GM15510 (cell line): Measurements from ENCODE around the gene LOXL1.

Experiments used
- POLR2A ChIP-seq: IDR thresholded peaks from 3 replicates; pipeline ENCODE4 v1.6.1; 2011; ENCODE audit warnings: borderline replicate concordance; ENCODE audit not compliant: insufficient read length; ENCODE audit errors: extremely low read depth

Gene LOXL1

DNA sequence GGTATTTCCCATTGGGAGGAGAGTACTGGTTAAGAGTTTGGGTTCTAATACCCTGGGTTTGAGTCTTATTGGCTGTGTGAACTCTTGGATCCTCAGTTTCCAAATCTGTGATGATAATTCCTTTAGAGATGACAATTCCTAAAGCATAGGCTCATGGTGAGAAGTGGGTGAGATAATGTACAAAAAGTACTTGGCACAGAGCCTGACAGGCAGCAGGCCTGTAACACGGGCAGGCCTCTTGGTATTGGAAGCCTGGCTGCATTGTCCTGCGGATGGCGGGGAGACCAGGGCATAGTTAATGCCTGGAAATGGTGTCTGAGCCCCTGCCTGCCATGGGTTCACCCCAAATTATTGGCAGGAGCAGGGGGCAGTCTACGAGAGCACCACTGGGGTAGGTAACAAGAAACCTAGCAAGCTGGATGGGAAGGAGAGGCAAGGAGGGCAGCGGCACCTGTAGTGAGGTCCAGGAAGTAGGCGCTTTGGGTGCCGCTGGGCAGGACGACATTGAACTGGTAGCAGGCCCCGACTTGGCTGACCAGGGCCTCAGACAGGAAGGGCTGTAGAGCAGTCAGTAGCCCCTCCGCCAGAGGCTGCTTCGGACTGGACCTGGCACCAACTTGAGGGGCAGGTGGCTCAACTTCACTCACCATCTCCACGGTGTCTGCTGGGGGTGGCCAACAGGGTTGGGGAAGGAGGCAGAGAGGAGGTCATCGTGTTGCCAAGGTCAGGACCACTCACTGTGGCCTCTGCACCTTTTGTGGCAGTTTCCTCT lies 58.1 kb downstream of the LOXL1 start:
- TF ChIP-seq POLR2A, result no peak

GRCh38 chr15:73985101-73985873 lies 59.0 kb downstream of the LOXL1 start:
- no peak for TF ChIP-seq POLR2A

DNA sequence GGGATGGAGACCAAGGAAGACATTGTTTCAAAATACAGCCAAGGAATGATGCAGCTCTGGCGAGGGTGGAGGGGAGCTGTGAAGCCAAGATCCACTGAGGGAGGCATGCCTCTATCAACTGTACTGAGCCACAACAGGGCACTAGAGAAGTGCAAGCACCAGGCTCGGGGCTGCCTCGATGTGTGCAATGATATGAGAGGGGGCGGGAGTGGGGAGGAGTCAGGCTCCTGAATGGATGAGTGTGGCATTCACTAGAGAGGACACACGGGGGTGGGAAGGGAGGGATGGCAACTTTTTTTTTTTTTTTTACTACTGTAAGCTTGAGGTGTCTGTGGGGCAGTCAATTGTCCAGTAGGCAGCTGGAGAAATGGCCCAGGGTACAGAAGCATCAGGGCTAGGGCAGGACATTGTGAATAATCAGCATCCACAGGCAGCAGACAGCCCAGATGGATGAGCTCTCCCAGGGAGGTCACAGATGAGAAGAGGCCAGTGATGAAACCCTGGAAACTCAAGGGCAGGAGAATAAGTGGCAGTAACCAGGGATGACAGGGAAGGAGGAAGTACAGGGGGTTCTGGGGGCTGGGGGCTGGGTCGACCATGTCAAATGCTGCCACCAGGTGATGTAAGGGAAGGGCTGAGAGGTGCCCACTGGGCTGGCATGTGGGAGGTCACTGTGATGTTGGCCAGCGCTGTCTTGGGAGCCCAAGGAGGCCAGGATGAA lies 60.0 kb downstream of the LOXL1 start:
- TF ChIP-seq POLR2A, result no peak

- TF ChIP-seq POLR2A, result no peak
These were observed 60.5 kb downstream of the LOXL1 start for GRCh38 chr15:73986776-73987056.

DNA sequence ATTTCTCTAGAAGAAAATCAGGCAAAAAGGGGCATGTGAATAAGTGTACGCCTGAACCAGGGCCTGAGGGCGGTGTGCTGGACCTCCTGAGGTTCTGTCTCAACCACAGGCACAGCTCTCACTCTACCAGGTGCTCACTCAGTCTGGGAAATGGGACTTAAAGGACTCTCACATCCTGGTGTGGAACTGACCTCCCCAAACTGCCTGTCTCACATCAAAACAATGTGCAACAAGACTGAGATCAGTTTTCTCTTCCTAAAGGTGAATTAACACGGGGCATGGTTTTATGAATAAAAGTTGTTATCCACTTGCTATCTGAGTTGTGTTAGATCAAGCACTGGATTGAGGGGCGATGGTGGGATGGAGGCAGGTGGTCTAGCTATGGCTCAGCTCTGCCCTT lies 61.0 kb downstream of the LOXL1 start:
- no peak for TF ChIP-seq POLR2A

DNA sequence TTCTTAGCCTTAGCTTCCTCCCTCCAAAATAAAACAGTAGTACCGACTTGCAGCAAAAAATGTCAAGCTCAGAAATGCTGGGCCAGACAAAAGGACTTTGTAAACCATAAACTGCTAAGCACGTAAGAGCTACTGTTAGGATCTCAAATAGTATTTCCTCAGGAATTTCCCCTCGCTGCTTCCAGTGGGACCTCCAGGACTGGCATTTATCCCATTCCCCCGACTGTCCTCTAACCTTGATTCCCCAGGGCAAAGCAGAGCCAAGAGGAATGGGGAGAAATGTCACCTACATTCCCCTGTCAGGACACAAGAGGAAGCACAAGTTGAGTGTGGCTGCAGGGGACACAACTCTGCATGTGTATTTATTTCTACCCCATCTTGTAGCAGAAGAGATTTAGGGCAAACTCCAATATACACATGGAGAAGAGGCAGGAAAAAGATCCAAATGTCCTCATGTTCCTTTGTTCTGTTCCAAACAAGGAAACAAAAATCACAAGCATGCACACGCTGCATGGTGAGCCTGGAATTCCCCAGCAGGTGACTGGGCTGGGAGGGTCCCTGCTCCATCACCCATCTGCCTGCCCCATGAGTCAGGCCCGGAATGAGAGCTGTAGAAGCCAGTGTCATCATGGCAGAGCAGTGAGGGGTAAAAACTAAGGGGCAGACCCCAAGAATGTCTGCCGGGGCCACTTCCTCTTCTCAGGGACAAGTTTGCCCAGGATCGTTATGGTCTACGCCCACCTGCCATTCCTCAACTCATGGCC lies 61.6 kb downstream of the LOXL1 start:
- no peak for TF ChIP-seq POLR2A

- no peak for TF ChIP-seq POLR2A
These were observed 62.2 kb downstream of the LOXL1 start for GRCh38 chr15:73988445-73988969.

DNA sequence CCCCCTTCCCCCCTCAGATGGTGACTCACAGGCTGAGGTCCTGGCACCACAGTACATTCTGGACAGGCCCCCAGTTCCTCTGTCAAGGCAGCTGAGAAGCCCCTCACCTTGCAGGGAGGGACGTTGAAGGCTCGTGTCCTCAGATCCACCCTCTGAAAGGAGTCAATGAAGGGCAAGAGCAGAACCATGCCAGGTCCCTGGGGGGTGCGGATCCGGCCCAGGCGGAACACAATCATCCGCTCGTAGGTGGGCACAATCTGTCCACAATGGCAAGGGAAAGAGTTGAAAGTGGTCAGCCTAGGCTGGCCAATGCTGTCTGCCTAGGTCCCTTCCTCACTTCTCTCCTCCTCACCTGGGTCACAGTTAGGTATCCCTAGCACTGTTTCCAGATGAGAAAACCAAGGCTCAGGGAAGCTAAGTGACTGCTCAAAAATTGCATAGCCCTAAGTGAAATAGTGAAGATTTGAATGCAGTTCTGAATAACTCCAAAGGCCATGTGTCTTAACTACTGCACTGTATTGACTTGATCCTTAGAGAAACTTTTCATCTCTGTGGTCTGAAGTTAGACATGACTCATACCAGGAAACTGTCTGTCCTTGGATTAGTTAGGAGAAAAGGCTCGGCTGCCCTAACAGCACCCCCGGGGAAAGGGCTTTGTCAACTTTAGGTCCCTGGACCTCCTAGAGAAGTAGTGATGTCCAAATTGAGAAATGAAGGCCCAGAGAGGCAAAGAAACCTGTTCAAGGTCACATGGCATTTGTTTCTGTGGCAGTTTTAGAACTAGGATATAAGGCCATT lies 62.9 kb downstream of the LOXL1 start:
- no peak for TF ChIP-seq POLR2A

DNA sequence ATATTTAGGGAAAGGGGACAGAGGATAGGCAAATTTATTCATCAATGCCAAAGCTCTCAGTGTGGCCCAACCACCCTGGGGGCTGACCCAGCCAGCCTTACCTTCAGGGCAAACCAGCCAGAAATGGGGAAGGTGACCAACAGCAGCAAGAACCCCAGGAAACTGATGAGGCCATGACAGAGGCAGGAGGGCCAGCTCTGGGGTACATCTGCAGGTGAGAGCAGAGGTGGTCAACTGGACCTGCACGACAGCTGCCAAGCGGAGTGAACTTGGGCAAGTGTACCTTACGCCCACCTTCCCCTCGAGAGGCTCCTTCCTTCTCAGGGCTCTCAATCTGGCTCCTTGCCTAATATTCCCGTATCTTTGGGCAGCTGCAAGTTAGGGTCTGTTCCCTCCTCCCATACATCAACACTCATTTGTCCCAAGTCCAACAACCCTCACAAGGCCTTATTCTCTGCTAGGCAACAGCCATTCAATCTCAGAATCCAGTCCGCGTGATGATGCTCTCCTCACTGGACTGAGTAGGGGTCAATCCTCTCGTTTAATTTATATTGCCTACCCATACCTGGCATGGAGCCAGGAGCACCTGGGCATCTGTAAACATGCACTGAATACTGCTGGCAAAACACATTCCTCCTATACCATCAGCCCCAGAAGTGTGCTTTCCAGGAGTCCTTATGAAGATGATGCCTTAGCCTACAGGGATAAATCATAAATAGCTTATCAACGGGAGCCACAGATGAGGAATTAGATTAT lies 64.2 kb downstream of the LOXL1 start:
- TF ChIP-seq POLR2A, result no peak

DNA sequence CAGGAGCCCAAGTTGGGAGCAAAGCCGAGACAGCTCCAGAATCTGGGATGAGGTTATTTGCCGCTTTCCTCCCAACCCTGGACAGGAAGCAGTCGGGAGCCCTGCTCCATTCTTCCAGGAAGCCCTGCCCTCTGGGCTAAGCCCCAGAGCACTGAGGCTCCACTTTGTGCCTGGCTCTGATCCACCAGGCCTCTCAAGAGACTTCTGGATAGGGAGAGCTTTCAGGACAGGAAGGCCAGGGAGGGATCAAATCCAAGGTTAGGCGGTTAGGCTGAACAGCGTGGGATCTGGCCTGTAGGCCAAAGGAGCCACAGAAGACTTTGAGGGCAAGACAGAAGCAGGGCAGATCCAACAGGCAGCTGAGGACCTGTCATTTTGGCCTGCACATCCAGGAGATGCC lies 65.0 kb downstream of the LOXL1 start:
- TF ChIP-seq POLR2A, result no peak

- peak; percentile 75 for TF ChIP-seq POLR2A
These were observed 65.7 kb downstream of the LOXL1 start, which contains the start of gene STOML1 for GRCh38 chr15:73991726-73992593. TSS of gene STOML1 (minus strand) at chr15:73992295. CDS start at chr15:73992223, 72 bp downstream.

GRCh38 chr15:73992594-73992898 lies 66.3 kb downstream of the LOXL1 start:
- no peak for TF ChIP-seq POLR2A
